Stimulated activated CD4-positive, alpha-beta T cell treated with anti-CD3 and anti-CD28 coated beads, Interleukin-2, amount 100 ng/mL, for 24 hours (primary cell): Measurements from ENCODE around the gene HLX.

Experiments used
- DNase-seq, 2 donors: peaks; one replicate each; pipeline ENCODE4 v3.0.0-alpha.2; 2020

The HLX gene

GRCh38 chr1:220926146-220926545, 46.9 kb downstream of the HLX start:
- no peak for DNase-seq

DNA sequence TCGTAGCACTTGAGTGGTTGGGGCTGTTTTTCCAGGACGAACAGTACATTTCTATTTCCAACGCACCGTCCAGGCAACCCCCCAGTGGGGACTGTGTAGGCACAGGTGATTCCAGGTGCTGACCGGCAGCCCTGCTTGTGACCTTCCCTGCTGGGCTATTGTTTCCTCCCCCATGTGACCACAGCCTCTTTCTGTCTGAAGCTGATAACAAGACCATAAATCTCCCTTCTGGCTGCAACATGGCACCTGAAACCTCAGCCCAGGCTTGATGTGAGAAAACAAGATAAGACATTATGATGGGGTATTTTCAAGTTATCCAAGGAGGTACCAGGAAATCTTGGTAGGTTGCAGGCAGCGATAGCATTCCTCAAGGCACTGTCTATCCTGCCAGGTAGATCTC, 48.2 kb downstream of the HLX start:
- DNase-seq, result no peak

DNA sequence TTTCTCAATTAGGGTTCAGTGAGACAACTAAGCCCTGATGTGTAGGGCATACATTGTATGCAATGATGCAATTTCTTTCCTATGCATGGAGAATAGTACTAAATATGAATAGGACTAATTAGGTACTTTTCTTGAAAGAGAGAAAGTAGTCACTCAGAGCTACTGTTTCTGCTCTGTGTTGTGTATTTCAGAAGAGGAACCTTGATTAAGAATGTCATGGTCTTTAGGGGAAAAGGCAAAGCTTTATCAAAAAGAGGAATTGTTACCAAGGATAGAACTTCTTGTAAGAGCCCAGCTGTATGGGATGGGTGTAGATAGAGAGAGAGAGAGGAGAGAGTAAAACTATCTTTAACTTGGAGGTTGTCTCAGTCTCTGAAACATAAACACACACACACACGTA, 49.1 kb downstream of the HLX start:
- DNase-seq, result no peak

DNA sequence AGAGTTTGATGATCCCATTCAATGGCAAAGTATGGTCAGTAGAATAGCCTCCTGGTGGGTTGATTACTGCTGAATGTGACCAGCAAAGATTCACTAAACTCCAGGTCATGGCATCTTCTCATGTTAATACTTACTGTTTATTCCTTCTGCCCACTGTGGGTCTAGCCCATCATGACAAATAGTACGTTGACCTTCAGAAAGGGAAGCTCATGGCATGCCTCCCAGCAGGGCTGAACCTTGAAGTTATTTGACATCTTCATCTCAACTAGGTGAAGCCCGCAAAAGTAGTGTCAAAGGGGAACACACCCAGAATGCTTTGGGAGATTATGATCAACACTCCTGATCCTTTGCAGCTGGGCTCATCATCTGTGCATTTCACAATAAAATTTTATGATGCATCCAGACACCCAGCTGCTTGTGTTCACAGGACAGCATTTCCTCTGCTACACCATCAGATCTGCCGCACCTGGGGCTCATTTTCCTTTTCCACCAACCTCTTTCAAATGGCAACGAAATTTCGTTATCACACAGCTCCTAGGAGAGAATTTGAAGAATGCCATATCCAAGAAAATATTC, 49.6 kb downstream of the HLX start:
- DNase-seq, result no peak

- DNase-seq, result no peak
Observed at GRCh38 chr1:220929304-220929703, 50.1 kb downstream of the HLX start.
